Stimulated activated CD4-positive, alpha-beta T cell treated with anti-CD3 and anti-CD28 coated beads, Interleukin-2, amount 100 ng/mL, for 4 hours (primary cell): ENCODE measurements around the gene PHF20.
"Not testable (repeated sequence)": the region's sequence is repeated elsewhere in the genome, so short reads cannot be mapped to it uniquely, and the experiment has no call there.

Source experiments
- DNase-seq: peaks from one replicate; pipeline ENCODE4 v3.0.0-alpha.2; 2020; ENCODE audit warnings: low read depth

The PHF20 gene

GRCh38 chr20:35839904-35840303 lies 68.1 kb downstream of the PHF20 start:
- no peak for DNase-seq

DNA sequence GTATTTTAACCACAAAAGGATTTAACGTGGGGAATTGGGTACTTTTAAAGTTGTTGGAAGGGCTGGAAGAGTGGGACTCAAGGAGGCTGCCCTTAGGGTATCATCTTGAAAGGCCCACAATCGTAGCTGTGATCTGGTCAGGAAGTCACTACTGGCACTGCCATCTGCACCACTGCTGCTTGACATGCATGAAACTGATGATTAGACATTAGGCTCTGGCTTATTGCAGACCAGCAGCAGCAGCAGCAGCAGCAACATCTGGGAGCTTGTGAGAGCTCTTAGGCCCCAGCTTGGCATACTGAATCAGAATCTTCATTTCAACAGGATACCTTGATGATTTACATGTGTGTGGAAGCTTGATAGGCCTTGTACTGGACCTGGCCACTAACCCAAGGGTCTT lies 68.6 kb downstream of the PHF20 start:
- no peak for DNase-seq

GRCh38 chr20:35842361-35842760 lies 70.5 kb downstream of the PHF20 start:
- no peak for DNase-seq

GRCh38 chr20:35843894-35844293 lies 72.1 kb downstream of the PHF20 start:
- DNase-seq, result not testable (repeated sequence)

- no peak for DNase-seq
Measured at GRCh38 chr20:35845561-35845960, 73.7 kb downstream of the PHF20 start.

DNA sequence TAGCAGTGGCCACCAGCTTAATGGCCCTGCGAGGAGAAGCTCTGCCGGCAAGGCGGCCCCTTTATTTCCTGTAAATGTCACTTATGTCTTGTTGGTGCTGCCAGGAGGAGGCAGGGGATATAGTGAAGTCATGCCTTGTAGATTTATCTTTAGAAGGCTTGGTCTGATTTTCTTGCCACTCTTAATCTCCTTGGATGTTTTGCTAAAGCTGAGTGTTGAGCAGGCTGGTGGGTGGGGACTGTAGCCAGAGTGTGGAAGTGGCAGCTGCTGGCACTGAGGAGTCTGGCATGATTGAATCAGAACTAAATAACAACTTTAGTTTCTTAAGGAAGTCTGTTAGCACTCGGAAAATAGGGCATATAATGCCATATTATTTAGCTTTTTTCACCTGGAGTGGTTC lies 77.9 kb downstream of the PHF20 start:
- DNase-seq, result no peak

DNA sequence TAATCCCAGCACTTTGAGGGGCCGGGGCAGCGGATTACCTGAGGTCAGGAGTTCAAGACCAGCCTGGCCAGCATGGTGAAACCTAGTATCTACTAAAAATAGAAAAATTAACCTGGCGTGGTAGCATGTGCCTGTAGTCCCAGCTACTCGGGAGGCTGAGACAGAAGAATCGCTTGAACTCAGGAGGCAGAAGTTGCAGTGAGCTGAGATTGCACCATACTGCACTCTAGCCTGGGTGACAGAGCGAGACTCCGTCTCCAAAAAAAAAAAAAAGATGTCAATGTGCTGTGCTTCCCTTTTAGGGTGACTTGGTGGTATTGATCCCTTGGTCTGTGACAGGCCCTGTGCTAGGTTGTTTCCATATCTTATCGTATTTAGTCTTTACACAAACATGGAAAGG lies 79.8 kb downstream of the PHF20 start:
- not testable (repeated sequence) for DNase-seq

GRCh38 chr20:35854713-35855348 lies 83.0 kb downstream of the PHF20 start:
- DNase-seq, result no peak

GRCh38 chr20:35855641-35856040 lies 83.8 kb downstream of the PHF20 start:
- DNase-seq, result not testable (repeated sequence)

DNA sequence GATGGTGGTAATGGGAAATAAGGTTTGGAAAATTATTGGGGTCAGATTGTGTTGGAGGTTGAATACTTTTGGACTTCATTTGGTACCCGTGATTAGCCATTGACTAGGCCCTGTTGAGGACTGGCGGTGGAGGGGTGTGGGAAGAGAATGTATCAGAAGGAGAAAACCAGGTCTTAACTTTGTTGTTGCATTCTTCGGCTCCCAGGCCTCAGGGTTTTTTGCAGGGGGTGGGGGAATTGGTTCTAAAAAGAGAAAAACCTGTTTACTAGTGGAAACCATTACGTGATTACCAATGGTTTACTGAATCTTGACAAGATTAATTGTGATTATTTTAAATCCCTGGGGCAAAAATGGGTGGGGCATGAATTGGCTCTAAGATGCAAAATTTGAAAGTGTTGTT lies 85.1 kb downstream of the PHF20 start:
- DNase-seq, result no peak

DNA sequence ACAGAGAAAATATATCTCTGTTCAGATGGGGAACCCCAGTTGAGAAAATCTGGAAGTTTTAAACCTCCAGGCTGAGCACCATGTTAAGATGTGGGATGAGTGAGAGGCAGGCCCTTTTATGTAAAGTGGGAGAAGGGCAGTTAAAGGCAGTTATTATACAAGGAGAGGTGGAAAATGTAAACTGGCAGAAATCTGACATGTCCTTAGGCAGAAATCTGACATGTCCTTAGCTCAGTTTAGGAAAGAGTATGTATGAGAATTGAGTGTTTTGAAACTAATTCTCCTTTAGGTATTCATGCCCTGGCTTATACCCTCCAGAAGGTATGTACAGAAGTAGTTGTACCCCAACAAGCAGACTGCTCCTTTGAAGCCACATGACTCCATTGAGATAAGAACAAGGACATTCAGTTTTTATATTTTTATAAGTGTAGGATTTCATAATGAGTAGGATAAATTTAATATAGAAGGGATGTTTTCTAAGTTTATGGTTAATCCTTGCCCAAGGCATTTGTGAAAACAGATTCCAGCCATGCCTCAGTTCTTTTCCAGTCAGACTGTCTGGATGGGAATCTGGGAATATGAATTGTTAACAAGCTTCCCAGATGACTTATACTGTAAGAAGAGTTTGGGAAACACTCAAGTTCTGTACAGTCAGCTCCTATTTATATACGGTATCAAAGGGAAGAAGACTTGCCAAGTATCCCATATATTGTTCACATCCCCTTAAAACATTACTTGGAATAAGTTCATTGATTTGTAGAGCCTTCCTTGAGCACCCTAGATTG lies 94.8 kb downstream of the PHF20 start:
- DNase-seq, result no peak

- no peak for DNase-seq
Measured at GRCh38 chr20:35870541-35871258, 98.9 kb downstream of the PHF20 start.

DNA sequence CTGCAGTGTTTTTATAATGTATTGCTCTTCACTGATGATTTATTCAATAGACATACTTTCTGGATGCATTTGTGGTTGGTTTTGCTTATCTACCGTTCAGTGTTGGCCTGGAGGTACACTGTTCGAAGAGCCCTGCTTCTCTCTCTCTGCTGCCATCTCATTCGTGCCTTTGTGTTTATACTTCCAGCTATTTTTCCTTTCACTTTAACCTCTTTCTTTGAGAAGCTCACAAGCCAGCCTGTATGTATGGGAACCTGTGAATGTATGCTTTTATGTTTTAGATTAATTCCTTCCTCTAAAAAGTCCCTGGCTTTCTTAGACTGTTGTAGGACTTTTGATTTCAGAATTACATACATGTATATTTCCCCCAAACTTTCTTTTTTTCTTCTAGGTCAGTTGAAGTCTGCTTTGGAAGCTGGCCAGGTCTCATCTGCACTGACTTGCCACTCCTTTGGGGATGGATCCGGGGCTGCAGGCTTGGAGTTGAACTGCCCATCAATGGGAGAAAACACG lies 99.5 kb downstream of the PHF20 start:
- DNase-seq, result no peak

- no peak for DNase-seq
Measured at GRCh38 chr20:35876033-35876320, 104.2 kb downstream of the PHF20 start.

GRCh38 chr20:35877611-35878010 lies 105.8 kb downstream of the PHF20 start:
- DNase-seq, result no peak

GRCh38 chr20:35878113-35878625 lies 106.4 kb downstream of the PHF20 start:
- DNase-seq, result no peak

GRCh38 chr20:35881676-35882075 lies 109.9 kb downstream of the PHF20 start:
- no peak for DNase-seq

- not testable (repeated sequence) for DNase-seq
Measured at GRCh38 chr20:35882427-35883161, 110.8 kb downstream of the PHF20 start.

GRCh38 chr20:35883336-35883777 lies 111.5 kb downstream of the PHF20 start:
- DNase-seq, result no peak

- DNase-seq, result peak; percentile 38
Measured at GRCh38 chr20:35883778-35884540, 112.1 kb downstream of the PHF20 start.

- no peak for DNase-seq
Measured at GRCh38 chr20:35884541-35884865, 112.7 kb downstream of the PHF20 start.
